ENCODE data around the gene PADI4. TPM values are rescaled to one million over a fixed set of nuclear protein-coding genes. Genes with fewer than 3 reads are reported as not detected.

PADI4 gene
- polyA plus RNA-seq, 1 donor, result 0.10 TPM

GRCh38 chr1:17282836-17283235, 25.2 kb upstream of the PADI4 start:
- Histone ChIP-seq H3K9me3 (ENCODE audit: control insufficient read depth, low read depth, low read length) (no peaks in the 10 kb centered on the region), H3K4me1 (ENCODE audit: control insufficient read depth, insufficient read depth, low read length) (no peaks in the 10 kb centered on the region), H3K27ac (ENCODE audit: low read length) (no peak overlapping the region), H3K36me3 (ENCODE audit: control insufficient read depth, insufficient read depth, low read length) (no peaks in the 10 kb centered on the region), H3K4me3 (ENCODE audit: low read length) (no peak overlapping the region), H3K27me3 (ENCODE audit: control insufficient read depth, insufficient read depth, low read length) (peaks cover 11% of the 10 kb centered on the region)
- WGBS (ENCODE audit: insufficient coverage, low lambda C conversion rate), result no CpG with 5 or more reads among the region's 5 CpGs
- no peak for DNase-seq

GRCh38 chr1:17286646-17287045, 21.4 kb upstream of the PADI4 start:
- no peaks in the 10 kb centered on the region for H3K4me1 ChIP-seq (ENCODE audit: control insufficient read depth, insufficient read depth, low read length)
- no CpG with 5 or more reads among the region's 5 CpGs for WGBS (ENCODE audit: insufficient coverage, low lambda C conversion rate)
- DNase-seq, result no peak
- no peaks in the 10 kb centered on the region for H3K36me3 ChIP-seq (ENCODE audit: control insufficient read depth, insufficient read depth, low read length)
- peaks cover 11% of the 10 kb centered on the region for H3K27me3 ChIP-seq (ENCODE audit: control insufficient read depth, insufficient read depth, low read length)
- H3K9me3 ChIP-seq (ENCODE audit: control insufficient read depth, low read depth, low read length), result no peaks in the 10 kb centered on the region
- H3K4me3 ChIP-seq (ENCODE audit: low read length), result no peak overlapping the region
- H3K27ac ChIP-seq (ENCODE audit: low read length), result no peak overlapping the region

GRCh38 chr1:17287130-17287776, 20.7 kb upstream of the PADI4 start:
- DNase-seq, result no peak
- Histone ChIP-seq H3K27ac (ENCODE audit: low read length) (no peak overlapping the region), H3K27me3 (ENCODE audit: control insufficient read depth, insufficient read depth, low read length) (peaks cover 11% of the 10 kb centered on the region), H3K36me3 (ENCODE audit: control insufficient read depth, insufficient read depth, low read length) (no peaks in the 10 kb centered on the region), H3K9me3 (ENCODE audit: control insufficient read depth, low read depth, low read length) (no peaks in the 10 kb centered on the region), H3K4me3 (ENCODE audit: low read length) (no peak overlapping the region), H3K4me1 (ENCODE audit: control insufficient read depth, insufficient read depth, low read length) (no peaks in the 10 kb centered on the region)
- no CpG with 5 or more reads among the region's 5 CpGs for WGBS (ENCODE audit: insufficient coverage, low lambda C conversion rate)

GRCh38 chr1:17289721-17290120, 18.3 kb upstream of the PADI4 start:
- no peaks in the 10 kb centered on the region for H3K9me3 ChIP-seq (ENCODE audit: control insufficient read depth, low read depth, low read length)
- no peak overlapping the region for H3K4me3 ChIP-seq (ENCODE audit: low read length)
- H3K27ac ChIP-seq (ENCODE audit: low read length), result no peak overlapping the region
- no peaks in the 10 kb centered on the region for H3K4me1 ChIP-seq (ENCODE audit: control insufficient read depth, insufficient read depth, low read length)
- H3K27me3 ChIP-seq (ENCODE audit: control insufficient read depth, insufficient read depth, low read length), result peaks cover under 1% of the 10 kb centered on the region
- H3K36me3 ChIP-seq (ENCODE audit: control insufficient read depth, insufficient read depth, low read length), result no peaks in the 10 kb centered on the region
- DNase-seq, result no peak
- WGBS (ENCODE audit: insufficient coverage, low lambda C conversion rate), result no CpG with 5 or more reads among the region's 2 CpGs

GRCh38 chr1:17290553-17290952, 17.4 kb upstream of the PADI4 start:
- Histone ChIP-seq H3K4me1 (ENCODE audit: control insufficient read depth, insufficient read depth, low read length) (no peaks in the 10 kb centered on the region), H3K9me3 (ENCODE audit: control insufficient read depth, low read depth, low read length) (no peaks in the 10 kb centered on the region), H3K27me3 (ENCODE audit: control insufficient read depth, insufficient read depth, low read length) (no peaks in the 10 kb centered on the region), H3K36me3 (ENCODE audit: control insufficient read depth, insufficient read depth, low read length) (no peaks in the 10 kb centered on the region), H3K4me3 (ENCODE audit: low read length) (no peak overlapping the region), H3K27ac (ENCODE audit: low read length) (no peak overlapping the region)
- no CpG with 5 or more reads among the region's 3 CpGs for WGBS (ENCODE audit: insufficient coverage, low lambda C conversion rate)
- DNase-seq, result no peak

- WGBS (ENCODE audit: insufficient coverage, low lambda C conversion rate), result no CpG with 5 or more reads among the region's 7 CpGs
- no peaks in the 10 kb centered on the region for H3K27me3 ChIP-seq (ENCODE audit: control insufficient read depth, insufficient read depth, low read length)
- H3K9me3 ChIP-seq (ENCODE audit: control insufficient read depth, low read depth, low read length), result no peaks in the 10 kb centered on the region
- H3K36me3 ChIP-seq (ENCODE audit: control insufficient read depth, insufficient read depth, low read length), result no peaks in the 10 kb centered on the region
- H3K4me1 ChIP-seq (ENCODE audit: control insufficient read depth, insufficient read depth, low read length), result no peaks in the 10 kb centered on the region
- no peak overlapping the region for H3K27ac ChIP-seq (ENCODE audit: low read length)
- H3K4me3 ChIP-seq (ENCODE audit: low read length), result no peak overlapping the region
- DNase-seq, result no peak
These were observed 15.5 kb upstream of the PADI4 start for GRCh38 chr1:17292299-17293160.

- Histone ChIP-seq H3K4me3 (ENCODE audit: low read length) (no peak overlapping the region), H3K9me3 (ENCODE audit: control insufficient read depth, low read depth, low read length) (no peaks in the 10 kb centered on the region), H3K36me3 (ENCODE audit: control insufficient read depth, insufficient read depth, low read length) (no peaks in the 10 kb centered on the region), H3K27me3 (ENCODE audit: control insufficient read depth, insufficient read depth, low read length) (no peaks in the 10 kb centered on the region), H3K27ac (ENCODE audit: low read length) (no peak overlapping the region), H3K4me1 (ENCODE audit: control insufficient read depth, insufficient read depth, low read length) (no peaks in the 10 kb centered on the region)
- WGBS (ENCODE audit: insufficient coverage, low lambda C conversion rate), result 100% methylated on average over 2 of the region's 14 CpGs
- no peak for DNase-seq
These were observed 14.1 kb upstream of the PADI4 start for GRCh38 chr1:17293681-17294425.

- no peak for DNase-seq
- Histone ChIP-seq H3K9me3 (ENCODE audit: control insufficient read depth, low read depth, low read length) (no peaks in the 10 kb centered on the region), H3K4me3 (ENCODE audit: low read length) (no peak overlapping the region), H3K27ac (ENCODE audit: low read length) (no peak overlapping the region), H3K27me3 (ENCODE audit: control insufficient read depth, insufficient read depth, low read length) (no peaks in the 10 kb centered on the region), H3K36me3 (ENCODE audit: control insufficient read depth, insufficient read depth, low read length) (no peaks in the 10 kb centered on the region), H3K4me1 (ENCODE audit: control insufficient read depth, insufficient read depth, low read length) (no peaks in the 10 kb centered on the region)
- no CpG with 5 or more reads among the region's 4 CpGs for whole genome bisulfite sequencing (ENCODE audit: insufficient coverage, low lambda C conversion rate)
These were observed 12.7 kb upstream of the PADI4 start for GRCh38 chr1:17295292-17295691.

GRCh38 chr1:17296086-17296485, 11.9 kb upstream of the PADI4 start:
- DNase-seq, result no peak
- Histone ChIP-seq H3K27me3 (ENCODE audit: control insufficient read depth, insufficient read depth, low read length) (no peaks in the 10 kb centered on the region), H3K9me3 (ENCODE audit: control insufficient read depth, low read depth, low read length) (no peaks in the 10 kb centered on the region), H3K4me1 (ENCODE audit: control insufficient read depth, insufficient read depth, low read length) (no peaks in the 10 kb centered on the region), H3K4me3 (ENCODE audit: low read length) (no peak overlapping the region), H3K36me3 (ENCODE audit: control insufficient read depth, insufficient read depth, low read length) (no peaks in the 10 kb centered on the region), H3K27ac (ENCODE audit: low read length) (no peak overlapping the region)
- no CpG with 5 or more reads among the region's 5 CpGs for WGBS (ENCODE audit: insufficient coverage, low lambda C conversion rate)

GRCh38 chr1:17297991-17298390, 10.0 kb upstream of the PADI4 start:
- 100% methylated on average over 1 of the region's 7 CpGs for WGBS (ENCODE audit: insufficient coverage, low lambda C conversion rate)
- no peak for DNase-seq
- Histone ChIP-seq H3K27ac (ENCODE audit: low read length) (no peak overlapping the region), H3K36me3 (ENCODE audit: control insufficient read depth, insufficient read depth, low read length) (no peaks in the 10 kb centered on the region), H3K27me3 (ENCODE audit: control insufficient read depth, insufficient read depth, low read length) (no peaks in the 10 kb centered on the region), H3K4me1 (ENCODE audit: control insufficient read depth, insufficient read depth, low read length) (no peaks in the 10 kb centered on the region), H3K4me3 (ENCODE audit: low read length) (no peak overlapping the region), H3K9me3 (ENCODE audit: control insufficient read depth, low read depth, low read length) (peaks cover 3% of the 10 kb centered on the region)
